Thyroid gland (tissue), 4 donors: Measurements from ENCODE around the gene LBX1. TPM values are rescaled to one million over a fixed set of nuclear protein-coding genes. Genes with fewer than 3 reads are reported as not detected.

Experiments
- DNase-seq, 2 donors: peaks; one replicate each; pipeline ENCODE4 v3.0.0-alpha.2; 2019
- H3K27ac ChIP-seq, 3 donors: fragments of 200-600 bp; sonication (generic); 1 replicate in 2 of 3; 2 replicates in 1 of 3; pipeline ENCODE4 v1.5.1; 2016 to 2019; ENCODE audit warnings: mild to moderate bottlenecking in 1 of 3, moderate library complexity in 1 of 3
- H3K27me3 ChIP-seq: fragments of 200-600 bp; sonication (generic); one replicate; pipeline ENCODE4 v1.5.1; 2019
- H3K36me3 ChIP-seq, 2 donors: fragments of 200-600 bp; sonication (generic); one replicate each; pipeline ENCODE4 v1.5.1; 2016 to 2019
- H3K4me1 ChIP-seq, 2 donors: fragments of 200-600 bp; sonication (generic); one replicate each; pipeline ENCODE4 v1.5.1; 2017 to 2019
- H3K4me3 ChIP-seq, 3 donors: fragments of 200-600 bp; sonication (generic); replicated peaks in 1 of 3; 1 replicate in 2 of 3; 2 replicates in 1 of 3; pipeline ENCODE4 v1.5.1; 2016; ENCODE audit warnings: mild to moderate bottlenecking in 1 of 3
- H3K9me3 ChIP-seq: fragments of 200-600 bp; sonication (generic); one replicate; pipeline ENCODE4 v1.5.1; 2017
- CTCF ChIP-seq, 6 experiments: fragments of 200-600 bp in 3 of 6; fragments of 450-650 bp in 3 of 6; sonication (generic) in 3 of 6; IDR thresholded peaks; one replicate each; pipeline ENCODE4 v1.5.1; 2016 to 2019; ENCODE audit warnings: antibody characterized with exemption in 6 of 6, mild to moderate bottlenecking in 2 of 6, inconsistent platforms in 1 of 6, moderate library complexity in 1 of 6
- POLR2A ChIP-seq, 2 donors: fragments of 450-650 bp; IDR thresholded peaks; one replicate each; pipeline ENCODE4 v1.6.1; 2017; ENCODE audit warnings: antibody characterized with exemption in 2 of 2, mild to moderate bottlenecking in 2 of 2, moderate library complexity in 1 of 2
- WGBS, 2 donors: methylation state at CpG; one replicate each; pipeline ENCODE4 v1.1.5; 2017; 5-methylcytosine and 5-hydroxymethylcytosine counted together
- intact Hi-C: fragments of 100-400 bp; cut with DNase I; formaldehyde crosslinking; loops from one replicate; pipeline ENCODE4 v1.15.1; 2023
- total RNA-seq, 4 donors: library from RNA; depleted of rRNA; stranded (reverse); fragments of >200 nt; gene quantifications; one replicate each; pipeline ENCODE4 v1.2.3, GENCODE V29; 2016

Gene LBX1
- total RNA-seq, 4 donors from 2014 or later, result not detected

- TF ChIP-seq POLR2A (IDR thresholded peaks at IDR 0.05) (no peak), CTCF (IDR thresholded peaks at IDR 0.05) (no peak)
- Histone ChIP-seq H3K27me3 (no peaks in the 10 kb centered on the region), H3K4me1 (no peaks in the 10 kb centered on the region), H3K4me3 (no peak overlapping the region), H3K36me3 (no peaks in the 10 kb centered on the region), H3K27ac (no peak overlapping the region), H3K9me3 (no peaks in the 10 kb centered on the region)
- 78 to 83% methylated on average over 3 of the region's 3 CpGs for WGBS, 2 donors
- intact Hi-C loops, result no loop called here
- no peak for DNase-seq
These were observed 27.8 kb upstream of the LBX1 start for GRCh38 chr10:101257084-101257483.

- 93 to 97% methylated on average over 1 of the region's 1 CpG for WGBS, 2 donors
- TF ChIP-seq CTCF (IDR thresholded peaks at IDR 0.05) (no peak), POLR2A (IDR thresholded peaks at IDR 0.05) (no peak)
- intact Hi-C loops, result no loop called here
- Histone ChIP-seq H3K4me1 (no peaks in the 10 kb centered on the region), H3K36me3 (no peaks in the 10 kb centered on the region), H3K27me3 (no peaks in the 10 kb centered on the region), H3K4me3 (no peak overlapping the region), H3K27ac (no peak overlapping the region), H3K9me3 (no peaks in the 10 kb centered on the region)
- DNase-seq, result no peak
These were observed 27.1 kb upstream of the LBX1 start for GRCh38 chr10:101256387-101256786.

GRCh38 chr10:101250136-101250535 lies 20.9 kb upstream of the LBX1 start:
- no peak overlapping the region for H3K27ac ChIP-seq
- no peaks in the 10 kb centered on the region for H3K27me3 ChIP-seq
- no peaks in the 10 kb centered on the region for H3K9me3 ChIP-seq
- H3K36me3 ChIP-seq, result no peaks in the 10 kb centered on the region
- DNase-seq, result no peak
- intact Hi-C loops, result no loop called here
- TF ChIP-seq POLR2A (IDR thresholded peaks at IDR 0.05) (no peak), CTCF (IDR thresholded peaks at IDR 0.05) (no peak)
- H3K4me1 ChIP-seq, result no peaks in the 10 kb centered on the region
- WGBS, 2 donors, result 57 to 78% methylated on average over 7 of the region's 7 CpGs
- no peak overlapping the region for H3K4me3 ChIP-seq

GRCh38 chr10:101249171-101249581 lies 19.9 kb upstream of the LBX1 start:
- no peak for DNase-seq
- Histone ChIP-seq H3K4me1 (no peaks in the 10 kb centered on the region), H3K9me3 (no peaks in the 10 kb centered on the region), H3K27ac (no peak overlapping the region), H3K4me3 (no peak overlapping the region), H3K36me3 (no peaks in the 10 kb centered on the region), H3K27me3 (no peaks in the 10 kb centered on the region)
- WGBS, 2 donors, result 39 to 47% methylated on average over 15 of the region's 15 CpGs
- intact Hi-C loops, result no loop called here
- no peak for TF ChIP-seq POLR2A (IDR thresholded peaks at IDR 0.05)
- TF ChIP-seq CTCF (IDR thresholded peaks at IDR 0.05), result no peak

- WGBS, 2 donors, result 91 to 92% methylated on average over 2 of the region's 2 CpGs
- DNase-seq, result no peak
- Histone ChIP-seq H3K27me3 (no peaks in the 10 kb centered on the region), H3K27ac (no peak overlapping the region), H3K9me3 (no peaks in the 10 kb centered on the region), H3K4me3 (no peak overlapping the region), H3K4me1 (no peaks in the 10 kb centered on the region), H3K36me3 (no peaks in the 10 kb centered on the region)
- intact Hi-C loops, result no loop called here
- TF ChIP-seq CTCF (IDR thresholded peaks at IDR 0.05) (no peak), POLR2A (IDR thresholded peaks at IDR 0.05) (no peak)
These were observed 17.4 kb upstream of the LBX1 start for GRCh38 chr10:101246639-101247038.
